SK-N-SH treated with all-trans-retinoic acid at 6 μM for 48 hours (cell line): ENCODE measurements around the gene MAP3K3.

ENCODE experiments used
- ATAC-seq: fragments of 200-7000 bp; cut with Tn5 transposase; 3 replicates; pipeline ENCODE4 v1.9.1; 2020; ENCODE audit warnings: mild to moderate bottlenecking, moderate library complexity
- ARNTL ChIP-seq: fragments of 450-650 bp; formaldehyde crosslinking; IDR thresholded peaks from 2 replicates; pipeline ENCODE4 v1.5.0; 2020; ENCODE audit warnings: low read depth, mild to moderate bottlenecking, moderate library complexity, borderline replicate concordance
- BACH2 ChIP-seq: fragments of 250-450 bp; sonication (Bioruptor Pico); IDR thresholded peaks from 2 replicates; pipeline ENCODE4 v1.9.0; 2021; ENCODE audit warnings: mild to moderate bottlenecking, borderline replicate concordance
- CREB5 ChIP-seq: fragments of 250-450 bp; sonication (Bioruptor Pico); IDR thresholded peaks from 2 replicates; pipeline ENCODE4 v1.5.1; 2020; ENCODE audit warnings: low read depth, mild to moderate bottlenecking, moderate library complexity
- CSDC2 ChIP-seq: fragments of 250-450 bp; sonication (Bioruptor Pico); IDR thresholded peaks from 2 replicates; pipeline ENCODE4 v1.5.0; 2020; ENCODE audit warnings: mild to moderate bottlenecking, moderate library complexity
- CSRNP3 ChIP-seq: fragments of 250-450 bp; sonication (Bioruptor Pico); IDR thresholded peaks from 2 replicates; pipeline ENCODE4 v1.5.1; 2021; ENCODE audit warnings: mild to moderate bottlenecking, moderate library complexity
- ESRRG ChIP-seq: fragments of 250-450 bp; sonication (Bioruptor Pico); IDR thresholded peaks from 2 replicates; pipeline ENCODE4 v1.6.1; 2021; ENCODE audit warnings: mild to moderate bottlenecking
- GLIS3 ChIP-seq: fragments of 250-450 bp; sonication (Bioruptor Pico); IDR thresholded peaks from 2 replicates; pipeline ENCODE4 v1.5.0; 2020; ENCODE audit warnings: mild to moderate bottlenecking, moderate library complexity
- ISL1 ChIP-seq: fragments of 250-450 bp; sonication (Bioruptor Pico); IDR thresholded peaks from 2 replicates; pipeline ENCODE4 v2.1.2; 2022; ENCODE audit warnings: mild to moderate bottlenecking, moderate library complexity
- OSR1 ChIP-seq: fragments of 250-450 bp; sonication (Bioruptor Pico); IDR thresholded peaks from 2 replicates; pipeline ENCODE4 v1.8.0; 2022; ENCODE audit warnings: moderate library complexity, mild to moderate bottlenecking, inconsistent platforms
- PPARA ChIP-seq: fragments of 250-450 bp; sonication (Bioruptor Pico); IDR thresholded peaks from 2 replicates; pipeline ENCODE4 v1.5.0; 2020; ENCODE audit warnings: mild to moderate bottlenecking, borderline replicate concordance
- RARB ChIP-seq: fragments of 250-450 bp; sonication (Bioruptor Pico); IDR thresholded peaks from 2 replicates; pipeline ENCODE4 v1.8.0; 2021; ENCODE audit warnings: mild to moderate bottlenecking, moderate library complexity
- SNAI2 ChIP-seq: fragments of 250-450 bp; sonication (Bioruptor Pico); IDR thresholded peaks from 2 replicates; pipeline ENCODE4 v1.5.0; 2020; ENCODE audit warnings: mild to moderate bottlenecking, moderate library complexity
- TCF4 ChIP-seq: fragments of 250-450 bp; sonication (Bioruptor Pico); IDR thresholded peaks from 2 replicates; pipeline ENCODE4 v1.8.0; 2021; ENCODE audit warnings: mild to moderate bottlenecking, moderate library complexity, borderline replicate concordance
- TOX ChIP-seq: fragments of 250-450 bp; sonication (Bioruptor Pico); IDR thresholded peaks from 2 replicates; pipeline ENCODE4 v1.8.0; 2021; ENCODE audit warnings: mild to moderate bottlenecking, moderate library complexity, borderline replicate concordance
- TSHZ2 ChIP-seq: fragments of 250-450 bp; sonication (Bioruptor Pico); IDR thresholded peaks from 2 replicates; pipeline ENCODE4 v1.5.0; 2020; ENCODE audit warnings: mild to moderate bottlenecking, moderate library complexity
- ZC3H10 ChIP-seq: fragments of 250-450 bp; sonication (Bioruptor Pico); IDR thresholded peaks from 2 replicates; pipeline ENCODE4 v1.5.1; 2021; ENCODE audit warnings: mild to moderate bottlenecking, moderate library complexity
- ZFP3 ChIP-seq: fragments of 250-450 bp; sonication (Bioruptor Pico); IDR thresholded peaks from 2 replicates; pipeline ENCODE4 v1.5.0; 2020; ENCODE audit warnings: mild to moderate bottlenecking, moderate library complexity
- ZFP30 ChIP-seq: fragments of 450-650 bp; formaldehyde crosslinking; IDR thresholded peaks from 2 replicates; pipeline ENCODE4 v1.5.0; 2022; ENCODE audit warnings: mild to moderate bottlenecking, moderate library complexity
- ZNF565 ChIP-seq: fragments of 450-650 bp; formaldehyde crosslinking; conservative IDR thresholded peaks from 2 replicates; pipeline ENCODE4 v1.5.0; 2020; ENCODE audit warnings: low read depth, mild to moderate bottlenecking, moderate library complexity
- ZNF70 ChIP-seq: fragments of 450-650 bp; formaldehyde crosslinking; IDR thresholded peaks from 2 replicates; pipeline ENCODE4 v1.5.0; 2020; ENCODE audit warnings: mild to moderate bottlenecking, moderate library complexity
- ZNF8 ChIP-seq: fragments of 450-650 bp; formaldehyde crosslinking; IDR thresholded peaks from 2 replicates; pipeline ENCODE4 v1.5.0; 2020; ENCODE audit warnings: mild to moderate bottlenecking, moderate library complexity
- TF ChIP-seq, protein P1 (sequence below): fragments of 250-450 bp; sonication (Bioruptor Pico); IDR thresholded peaks from 2 replicates; pipeline ENCODE4 v1.8.0; 2020; ENCODE audit warnings: mild to moderate bottlenecking, moderate library complexity, borderline replicate concordance
- TF ChIP-seq, protein P2 (sequence below): fragments of 250-450 bp; sonication (Bioruptor Pico); IDR thresholded peaks from 2 replicates; pipeline ENCODE4 v1.8.0; 2021; ENCODE audit warnings: low read depth, mild to moderate bottlenecking, moderate library complexity, borderline replicate concordance

MAP3K3 gene

GRCh38 chr17:63600569-63601438 lies 21.4 kb upstream of the MAP3K3 start, which contains the start of gene TACO1:
Gene TACO1 (plus strand): TSS chr17:63600895. CDS start chr17:63601084, 189 bp downstream.
- TF ChIP-seq TCF4: no peak
- TF ChIP-seq, protein P1, sequence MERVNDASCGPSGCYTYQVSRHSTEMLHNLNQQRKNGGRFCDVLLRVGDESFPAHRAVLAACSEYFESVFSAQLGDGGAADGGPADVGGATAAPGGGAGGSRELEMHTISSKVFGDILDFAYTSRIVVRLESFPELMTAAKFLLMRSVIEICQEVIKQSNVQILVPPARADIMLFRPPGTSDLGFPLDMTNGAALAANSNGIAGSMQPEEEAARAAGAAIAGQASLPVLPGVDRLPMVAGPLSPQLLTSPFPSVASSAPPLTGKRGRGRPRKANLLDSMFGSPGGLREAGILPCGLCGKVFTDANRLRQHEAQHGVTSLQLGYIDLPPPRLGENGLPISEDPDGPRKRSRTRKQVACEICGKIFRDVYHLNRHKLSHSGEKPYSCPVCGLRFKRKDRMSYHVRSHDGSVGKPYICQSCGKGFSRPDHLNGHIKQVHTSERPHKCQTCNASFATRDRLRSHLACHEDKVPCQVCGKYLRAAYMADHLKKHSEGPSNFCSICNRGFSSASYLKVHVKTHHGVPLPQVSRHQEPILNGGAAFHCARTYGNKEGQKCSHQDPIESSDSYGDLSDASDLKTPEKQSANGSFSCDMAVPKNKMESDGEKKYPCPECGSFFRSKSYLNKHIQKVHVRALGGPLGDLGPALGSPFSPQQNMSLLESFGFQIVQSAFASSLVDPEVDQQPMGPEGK: peak; percentile 29; the same call in 1 of the 2 replicates
- no peak for TF ChIP-seq SNAI2 (CRISPR knock-in tag)
- TF ChIP-seq CREB5 (CRISPR knock-in tag): peak; percentile 45; the same call in 1 of the 2 replicates
- 0 out of 2 replicates have a peak, but pooled peaks have one; percentile 38 for TF ChIP-seq CSRNP3 (CRISPR knock-in tag)
- no peak for TF ChIP-seq RARB (CRISPR knock-in tag)
- peak; percentile 57; the same call in 1 of the 2 replicates for TF ChIP-seq ZNF565
- TF ChIP-seq GLIS3 (CRISPR knock-in tag): 0 out of 2 replicates have a peak, but pooled peaks have one; percentile 74
- no peak for TF ChIP-seq BACH2 (CRISPR knock-in tag)
- no peak for TF ChIP-seq ZFP30 (CRISPR knock-in tag)
- no peak for TF ChIP-seq ZNF70 (CRISPR knock-in tag)
- TF ChIP-seq ESRRG (CRISPR knock-in tag): no peak
- peak; percentile 80 for TF ChIP-seq TSHZ2 (CRISPR knock-in tag)
- TF ChIP-seq CSDC2: no peak
- no peak for TF ChIP-seq PPARA (CRISPR knock-in tag)
- TF ChIP-seq ZC3H10 (CRISPR knock-in tag): no peak
- no peak for TF ChIP-seq ARNTL (CRISPR knock-in tag)
- TF ChIP-seq, protein P2, sequence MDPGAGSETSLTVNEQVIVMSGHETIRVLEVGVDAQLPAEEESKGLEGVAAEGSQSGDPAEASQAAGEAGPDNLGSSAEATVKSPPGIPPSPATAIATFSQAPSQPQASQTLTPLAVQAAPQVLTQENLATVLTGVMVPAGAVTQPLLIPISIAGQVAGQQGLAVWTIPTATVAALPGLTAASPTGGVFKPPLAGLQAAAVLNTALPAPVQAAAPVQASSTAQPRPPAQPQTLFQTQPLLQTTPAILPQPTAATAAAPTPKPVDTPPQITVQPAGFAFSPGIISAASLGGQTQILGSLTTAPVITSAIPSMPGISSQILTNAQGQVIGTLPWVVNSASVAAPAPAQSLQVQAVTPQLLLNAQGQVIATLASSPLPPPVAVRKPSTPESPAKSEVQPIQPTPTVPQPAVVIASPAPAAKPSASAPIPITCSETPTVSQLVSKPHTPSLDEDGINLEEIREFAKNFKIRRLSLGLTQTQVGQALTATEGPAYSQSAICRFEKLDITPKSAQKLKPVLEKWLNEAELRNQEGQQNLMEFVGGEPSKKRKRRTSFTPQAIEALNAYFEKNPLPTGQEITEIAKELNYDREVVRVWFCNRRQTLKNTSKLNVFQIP (CRISPR knock-in tag): peak; percentile 61; the same call in 1 of the 2 replicates
- no peak for TF ChIP-seq OSR1 (CRISPR knock-in tag)
- peak; percentile 53; the same call in 1 of the 2 replicates for TF ChIP-seq ZFP3 (CRISPR knock-in tag)
- TF ChIP-seq ISL1 (CRISPR knock-in tag): 0 out of 2 replicates have a peak, but pooled peaks have one; percentile 11
- peak; percentile 45; the same call in 1 of the 2 replicates for TF ChIP-seq TOX
- no peak; the same call in 1 of the 2 replicates for TF ChIP-seq ZNF8
- peak; percentile 98 for ATAC-seq
